ENCODE results near the gene RAPSN. TPM values are rescaled to one million over a fixed set of nuclear protein-coding genes. Genes with fewer than 3 reads are reported as not detected.

Gene RAPSN
- total and polyA plus RNA-seq, 2 donors from 2014 or later: 0.28 to 0.41 TPM

GRCh38 chr11:47399860-47400767, 48.8 kb downstream of the RAPSN start:
- H3K9ac ChIP-seq (ENCODE audit: low read length in 3 of 3): peak overlapping the region; percentile 7 to 78 (median 59)
- H3K4me3 ChIP-seq (ENCODE audit: low read length in 3 of 3): peak overlapping the region; percentile 52 to 64 (median 63)
- intact Hi-C loops (cut with DNase I): no loop called here
- no peak for TF ChIP-seq CTCF (IDR thresholded peaks at IDR 0.05; ENCODE audit: borderline replicate concordance, extremely low read depth, insufficient read depth)
- no peaks in the 10 kb centered on the region for H3K9me3 ChIP-seq (ENCODE audit: control insufficient read depth in 2 of 3, insufficient read depth in 1 of 3, low read length in 3 of 3)
- peak overlapping the region; percentile 30 to 82 for H3K27ac ChIP-seq (ENCODE audit: low read depth in 2 of 2, low read length in 2 of 2)
- peak; percentile 60 to 82 (median 76) for DNase-seq
- no peaks in the 10 kb centered on the region for H3K27me3 ChIP-seq (ENCODE audit: control insufficient read depth, insufficient read depth, low read length)
- H3K4me1 ChIP-seq (ENCODE audit: control insufficient read depth in 2 of 3, insufficient read depth in 2 of 3, low read depth in 1 of 3, low read length in 3 of 3): peaks cover 0 to 7% (median 0%) of the 10 kb centered on the region in 3 donors
- H3K36me3 ChIP-seq (ENCODE audit: control insufficient read depth in 2 of 3, insufficient read depth in 3 of 3, low read length in 3 of 3): no peaks in the 10 kb centered on the region
- no peak for FAIRE-seq

GRCh38 chr11:47398551-47398950, 50.4 kb downstream of the RAPSN start:
- H3K9me3 ChIP-seq (ENCODE audit: control insufficient read depth in 2 of 3, insufficient read depth in 1 of 3, low read length in 3 of 3): no peaks in the 10 kb centered on the region
- no peak overlapping the region for H3K4me3 ChIP-seq (ENCODE audit: low read length in 3 of 3)
- H3K4me1 ChIP-seq (ENCODE audit: control insufficient read depth in 2 of 3, insufficient read depth in 2 of 3, low read depth in 1 of 3, low read length in 3 of 3): peaks cover 0 to 10% (median 0%) of the 10 kb centered on the region in 3 donors
- FAIRE-seq (no peak), DNase-seq (peak in 1 of 5 donors; percentile 65)
- no peak overlapping the region for H3K9ac ChIP-seq (ENCODE audit: low read length in 3 of 3)
- no peak for TF ChIP-seq CTCF (IDR thresholded peaks at IDR 0.05; ENCODE audit: borderline replicate concordance, extremely low read depth, insufficient read depth)
- H3K27ac ChIP-seq (ENCODE audit: low read depth in 2 of 2, low read length in 2 of 2): no peak overlapping the region
- intact Hi-C loops (cut with DNase I): no loop called here
- no peaks in the 10 kb centered on the region for H3K27me3 ChIP-seq (ENCODE audit: control insufficient read depth, insufficient read depth, low read length)
- no peaks in the 10 kb centered on the region for H3K36me3 ChIP-seq (ENCODE audit: control insufficient read depth in 2 of 3, insufficient read depth in 3 of 3, low read length in 3 of 3)

GRCh38 chr11:47398011-47398410, 50.9 kb downstream of the RAPSN start:
- FAIRE-seq: no peak
- DNase-seq: peak in 1 of 5 donors; percentile 30
- no peaks in the 10 kb centered on the region for H3K9me3 ChIP-seq (ENCODE audit: control insufficient read depth in 2 of 3, insufficient read depth in 1 of 3, low read length in 3 of 3)
- intact Hi-C loops (cut with DNase I): no loop called here
- no peak overlapping the region for H3K9ac ChIP-seq (ENCODE audit: low read length in 3 of 3)
- peaks cover 0 to 10% (median 0%) of the 10 kb centered on the region in 3 donors for H3K4me1 ChIP-seq (ENCODE audit: control insufficient read depth in 2 of 3, insufficient read depth in 2 of 3, low read depth in 1 of 3, low read length in 3 of 3)
- H3K27me3 ChIP-seq (ENCODE audit: control insufficient read depth, insufficient read depth, low read length): no peaks in the 10 kb centered on the region
- no peak overlapping the region for H3K27ac ChIP-seq (ENCODE audit: low read depth in 2 of 2, low read length in 2 of 2)
- H3K4me3 ChIP-seq (ENCODE audit: low read length in 3 of 3): no peak overlapping the region
- H3K36me3 ChIP-seq (ENCODE audit: control insufficient read depth in 2 of 3, insufficient read depth in 3 of 3, low read length in 3 of 3): no peaks in the 10 kb centered on the region
- no peak for TF ChIP-seq CTCF (IDR thresholded peaks at IDR 0.05; ENCODE audit: borderline replicate concordance, extremely low read depth, insufficient read depth)

Data from kidney (tissue), 14 donors.